ENCODE data around the gene TRAPPC12.
"Not testable (repeated sequence)": the region's sequence is repeated elsewhere in the genome, so short reads cannot be mapped to it uniquely, and the experiment has no call there.

TRAPPC12 gene

DNA sequence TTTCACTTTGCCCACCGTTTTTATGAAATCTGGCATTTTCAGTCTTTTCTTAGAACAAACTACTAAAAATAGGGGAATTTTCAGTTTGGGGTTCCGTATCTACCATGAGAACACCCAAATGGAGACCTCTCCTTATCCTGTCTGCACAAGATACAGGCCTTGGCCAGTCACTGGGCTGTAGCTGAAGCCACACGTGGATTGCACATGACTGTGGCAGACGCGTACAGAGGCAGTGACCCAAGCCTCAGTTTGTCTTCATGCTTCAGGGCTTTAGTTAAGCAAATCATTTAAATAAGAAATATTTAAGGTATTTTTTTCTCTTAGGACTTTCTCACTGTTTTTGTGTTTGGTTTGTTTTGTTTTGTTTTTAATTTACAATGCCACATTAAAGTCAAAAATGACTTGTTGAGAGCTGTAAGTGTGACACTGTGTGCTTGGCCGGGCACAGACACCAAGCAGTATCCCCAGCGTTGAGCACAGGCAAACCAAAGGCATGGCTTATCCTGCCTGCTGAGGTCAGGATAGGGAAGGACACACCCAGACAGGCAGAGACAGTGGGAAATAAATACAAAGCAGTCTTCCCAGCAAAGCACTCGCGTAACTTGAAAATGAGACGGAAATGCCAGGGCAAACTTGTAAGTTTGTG, 53.3 kb downstream of the TRAPPC12 start:
- no peak for DNase-seq (ENCODE audit: low read depth)

DNA sequence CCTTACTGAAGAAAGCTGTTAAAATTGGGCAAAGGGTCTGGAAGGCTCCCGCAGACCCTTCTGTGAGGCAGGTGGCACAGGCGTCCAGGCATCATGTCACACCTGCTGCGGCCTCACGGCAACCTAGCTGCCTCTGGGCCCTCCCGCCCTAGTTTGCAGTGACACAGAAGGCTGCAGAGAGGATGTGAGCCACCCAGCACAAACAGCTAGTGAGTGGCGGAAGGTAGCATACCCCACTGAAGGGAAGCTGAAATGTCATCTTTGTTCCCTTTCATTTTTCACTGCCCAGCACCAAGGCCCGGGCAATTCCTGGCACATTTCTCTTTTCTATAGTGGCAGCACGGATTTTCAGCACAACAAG, 53.8 kb downstream of the TRAPPC12 start:
- no peak for DNase-seq (ENCODE audit: low read depth)

DNA sequence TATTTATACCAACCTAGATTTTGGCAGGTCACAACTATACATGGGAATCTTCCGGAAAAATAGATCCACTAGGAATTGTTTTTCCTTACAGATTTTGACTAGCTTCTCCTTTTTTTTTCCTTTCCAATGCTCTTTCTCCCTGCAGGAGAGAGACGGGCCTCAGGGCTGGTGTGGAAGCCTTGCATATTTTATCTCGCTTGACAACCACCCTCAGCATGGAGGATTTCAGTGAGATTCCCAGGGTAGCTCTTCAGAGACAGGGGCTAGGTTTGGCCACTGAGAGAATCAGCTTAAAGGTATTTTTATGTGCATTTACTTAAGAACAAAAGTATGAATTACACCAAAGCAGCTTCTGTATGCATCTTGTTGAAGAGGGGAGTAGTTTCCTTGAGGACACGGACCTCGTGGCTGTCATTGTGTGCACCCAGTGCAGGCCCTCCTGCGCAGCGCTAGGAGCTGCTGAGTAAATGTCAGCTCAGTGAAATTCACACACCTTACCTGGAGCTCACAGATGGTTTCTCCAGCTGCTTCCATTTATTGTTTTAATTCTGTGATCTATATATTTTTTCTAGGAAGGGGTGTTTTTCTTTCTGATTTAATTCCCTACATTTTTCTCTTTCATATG, 54.4 kb downstream of the TRAPPC12 start:
- no peak for DNase-seq (ENCODE audit: low read depth)

DNA sequence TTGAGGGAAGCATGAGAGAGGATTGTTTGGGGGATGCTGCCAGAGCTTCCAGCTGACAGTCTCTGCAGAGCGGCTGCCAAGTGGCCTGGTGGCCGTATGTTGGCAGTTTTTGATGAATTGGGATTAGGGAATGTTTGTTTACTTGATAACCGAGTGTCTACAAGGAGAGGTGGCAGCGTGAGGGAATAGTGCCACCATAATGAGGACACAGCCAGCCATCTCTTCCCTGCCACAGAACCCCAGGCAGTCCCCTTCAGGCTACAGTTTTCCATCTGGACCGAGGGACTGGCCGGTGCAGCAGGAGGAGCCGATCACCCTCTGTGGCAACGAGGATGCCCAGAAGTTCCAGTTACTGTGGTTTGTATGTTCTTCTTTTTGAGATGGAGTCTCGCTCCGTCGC, 55.2 kb downstream of the TRAPPC12 start:
- DNase-seq (ENCODE audit: low read depth) = no peak

DNA sequence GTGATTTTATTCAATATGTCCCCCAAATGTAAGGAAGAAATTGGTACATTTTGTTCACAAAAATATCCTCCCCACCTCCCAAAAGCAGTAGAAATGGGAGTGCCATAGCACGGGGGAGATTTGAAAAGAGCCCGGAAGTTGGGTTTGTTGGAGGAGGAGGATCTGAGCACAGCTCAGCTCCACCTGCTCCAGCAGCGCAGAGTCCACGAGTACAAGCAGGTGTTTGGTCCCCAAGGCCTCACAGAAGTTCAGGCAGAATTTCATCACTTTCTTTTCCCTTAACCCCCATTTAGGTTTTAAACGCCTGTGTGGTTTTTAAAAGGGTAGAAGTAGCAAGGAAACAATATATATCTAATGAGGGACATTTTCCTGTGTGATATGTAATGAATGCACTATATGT, 56.0 kb downstream of the TRAPPC12 start:
- no peak for DNase-seq (ENCODE audit: low read depth)

DNA sequence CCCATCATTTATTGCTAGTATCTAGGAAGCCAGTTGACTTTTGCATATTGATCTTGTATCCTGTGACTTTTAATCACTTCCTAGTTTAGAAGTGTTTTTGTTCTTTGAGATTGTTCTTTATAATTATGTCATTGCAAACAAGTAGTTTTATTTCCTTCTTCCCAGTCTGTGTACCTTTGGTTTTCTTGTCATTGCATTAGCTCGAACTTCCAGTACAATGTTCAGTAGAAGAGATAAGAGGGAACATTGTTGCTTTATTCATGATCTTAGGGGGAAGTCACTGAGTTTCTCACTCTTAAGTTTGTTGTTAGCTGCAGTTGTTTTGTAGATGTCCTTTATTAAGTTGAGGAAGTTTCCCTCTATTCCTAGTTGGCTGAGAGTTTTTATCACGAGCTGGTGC, 61.0 kb downstream of the TRAPPC12 start:
- no peak for DNase-seq (ENCODE audit: low read depth)

DNA sequence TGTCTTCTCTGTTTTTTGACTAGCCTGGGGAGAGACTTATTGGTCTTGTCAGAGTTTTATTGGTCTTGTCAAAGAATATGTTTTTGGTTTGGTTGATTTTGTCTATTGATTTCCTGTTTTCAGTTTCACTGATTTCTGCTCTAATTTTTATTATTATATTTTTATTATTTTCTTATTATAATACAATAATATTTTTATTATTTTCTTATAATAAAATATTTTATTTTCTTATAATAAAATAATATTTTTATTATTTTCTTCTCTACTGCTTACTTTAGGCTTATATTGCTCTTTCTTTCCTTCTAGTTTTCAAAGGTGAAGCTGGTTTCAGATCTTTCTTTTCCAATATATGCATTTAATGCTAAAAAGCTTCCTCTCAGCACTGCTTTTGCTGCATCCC, 62.0 kb downstream of the TRAPPC12 start:
- no peak for DNase-seq (ENCODE audit: low read depth)

DNA sequence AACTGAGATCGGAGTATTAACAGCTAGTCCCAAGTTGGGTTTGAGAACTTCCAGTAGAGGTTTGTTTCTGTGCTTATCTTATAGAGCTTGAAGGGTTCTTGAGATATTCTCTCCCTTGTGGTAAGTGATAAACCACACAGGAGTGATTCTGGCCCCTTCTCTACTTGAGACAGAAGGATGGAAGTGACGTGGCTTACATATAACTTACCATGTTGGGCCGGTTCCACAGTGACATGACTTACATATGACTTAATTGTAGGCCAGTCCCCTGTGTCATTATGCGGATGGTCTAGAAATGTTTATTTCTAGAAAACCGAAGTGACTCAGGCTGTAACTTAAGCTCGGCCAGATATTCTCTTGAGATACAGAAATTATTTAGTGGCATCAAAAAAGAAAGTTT, 62.7 kb downstream of the TRAPPC12 start:
- DNase-seq (ENCODE audit: low read depth) = no peak

DNA sequence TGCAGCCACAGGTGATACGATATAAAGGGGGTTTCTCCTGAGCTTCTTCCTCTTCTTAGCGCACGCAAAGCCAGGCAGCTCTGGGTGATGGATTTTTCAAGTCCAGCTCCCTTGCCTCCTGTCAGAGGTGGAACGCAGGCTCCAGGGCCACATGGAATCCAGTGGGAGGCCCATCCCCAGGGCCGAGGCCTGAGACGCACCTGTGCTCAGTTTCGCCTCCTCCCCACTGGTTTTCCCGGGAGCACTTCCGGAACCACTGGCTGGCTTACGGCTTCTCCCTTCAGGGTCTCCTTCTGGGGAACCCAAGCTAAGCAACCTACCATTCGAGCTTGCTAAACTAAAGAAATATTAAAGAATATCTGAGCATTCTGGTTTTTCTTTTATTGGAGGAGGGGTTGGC, 63.6 kb downstream of the TRAPPC12 start:
- DNase-seq (ENCODE audit: low read depth) = no peak

DNA sequence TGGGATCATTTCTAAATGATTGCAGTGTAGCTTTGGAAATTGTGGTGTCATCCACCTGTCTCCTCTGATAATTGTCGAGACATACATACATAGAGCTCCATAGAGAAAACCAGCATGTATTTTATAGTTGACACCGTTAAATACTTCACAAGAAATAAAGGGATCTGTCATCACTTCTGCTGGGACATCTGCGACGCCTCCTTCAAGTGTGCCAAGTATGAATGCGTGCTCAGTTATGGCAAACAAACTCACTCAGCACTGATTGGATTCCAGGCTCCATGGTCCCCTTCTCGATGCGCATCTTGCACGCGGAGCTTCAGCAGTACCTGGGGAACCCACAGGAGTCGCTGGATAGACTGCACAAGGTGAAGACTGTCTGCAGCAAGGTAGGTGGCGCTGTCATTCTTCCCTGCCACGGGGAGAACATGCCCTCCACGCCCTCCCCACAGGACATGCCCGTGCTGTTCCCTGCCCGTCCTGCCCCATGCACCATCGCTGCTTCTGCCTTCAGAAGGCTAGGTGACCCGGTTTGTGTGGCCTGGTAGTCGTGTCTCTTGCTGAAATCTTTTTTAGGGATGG, 64.1 kb downstream of the TRAPPC12 start:
- DNase-seq (ENCODE audit: low read depth) = no peak

DNA sequence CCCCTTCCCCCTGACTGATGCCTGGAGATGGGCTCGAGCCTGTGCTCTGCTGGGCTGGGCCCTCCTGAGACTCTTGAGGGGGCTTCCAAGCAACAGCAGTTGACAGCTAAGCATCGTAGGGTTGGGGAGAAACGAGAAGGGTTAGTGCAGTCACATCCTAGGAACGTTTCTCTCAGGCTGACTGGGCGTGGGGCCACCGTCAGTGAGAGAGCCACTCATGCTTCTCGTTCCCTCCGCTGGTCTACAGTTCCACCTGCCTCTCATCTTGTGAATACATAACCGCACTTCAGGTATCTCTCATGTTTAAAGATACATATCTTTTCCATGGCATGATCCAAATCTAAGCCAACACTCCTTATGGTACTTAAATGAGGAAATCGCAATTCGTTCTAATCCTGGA, 66.4 kb downstream of the TRAPPC12 start:
- no peak for DNase-seq (ENCODE audit: low read depth)

DNA sequence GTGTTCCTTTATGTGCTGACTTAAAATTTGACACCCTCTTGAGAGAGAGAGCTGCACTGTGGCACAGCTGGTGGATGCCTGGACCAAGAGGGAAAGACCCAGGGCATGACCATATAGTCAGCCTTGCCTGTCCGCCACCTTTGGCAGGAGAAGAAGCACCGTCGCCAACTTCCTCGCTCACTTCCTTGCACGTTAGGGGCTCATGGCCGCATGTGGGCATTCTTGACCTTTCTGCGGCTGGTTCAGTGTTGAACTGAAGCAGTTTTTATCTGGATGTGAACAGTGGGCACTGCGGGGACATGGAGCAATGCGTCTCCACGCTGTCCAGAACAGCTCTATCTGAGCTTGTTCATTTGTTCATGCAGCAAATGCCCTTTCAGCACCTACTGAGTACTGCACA, 66.9 kb downstream of the TRAPPC12 start:
- DNase-seq (ENCODE audit: low read depth) = no peak

DNA sequence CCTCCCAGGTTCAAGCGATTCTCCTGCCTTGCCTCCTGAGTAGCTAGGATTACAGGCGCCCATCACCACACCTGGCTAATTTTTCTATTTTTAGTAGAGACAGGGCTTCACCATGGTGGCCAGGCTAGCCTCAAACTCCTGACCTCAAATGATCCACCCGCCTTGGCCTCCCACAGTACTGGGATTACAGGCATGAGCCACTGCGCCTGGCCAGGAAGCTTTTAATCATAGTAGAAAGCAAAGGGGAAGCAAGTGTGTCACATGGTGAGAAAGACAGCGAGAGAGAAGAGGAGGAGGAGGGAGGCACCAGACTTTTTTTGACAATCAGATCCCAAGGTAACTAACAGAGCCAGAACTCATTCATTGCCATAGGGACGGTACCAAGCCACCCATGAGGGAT, 67.7 kb downstream of the TRAPPC12 start:
- not testable (repeated sequence) for DNase-seq (ENCODE audit: low read depth)

DNA sequence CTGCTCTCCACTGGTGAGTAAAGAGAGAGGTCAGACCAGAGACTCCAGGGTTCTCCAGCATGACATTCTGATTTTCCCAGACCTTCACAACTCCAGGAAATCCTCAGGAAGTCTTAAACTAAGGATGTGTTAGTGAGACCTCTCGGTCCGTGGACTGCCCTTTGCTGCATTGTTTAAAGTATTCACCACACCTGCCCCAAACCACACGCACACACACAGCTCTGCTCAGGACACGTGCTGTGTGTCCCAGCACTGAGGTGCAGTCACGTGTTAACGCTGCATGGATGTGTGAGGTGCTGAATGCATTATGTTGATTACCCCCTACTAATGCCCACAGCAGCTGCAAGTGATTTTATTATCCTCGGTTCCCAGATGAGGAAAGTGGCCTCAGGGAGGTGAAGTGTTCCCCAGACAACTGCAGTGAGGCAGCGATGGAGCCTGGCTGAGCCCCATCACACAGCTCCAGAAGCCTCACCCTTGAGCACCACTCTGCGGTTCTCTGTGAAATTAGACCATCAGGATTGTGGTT, 68.4 kb downstream of the TRAPPC12 start:
- no peak for DNase-seq (ENCODE audit: low read depth)

DNA sequence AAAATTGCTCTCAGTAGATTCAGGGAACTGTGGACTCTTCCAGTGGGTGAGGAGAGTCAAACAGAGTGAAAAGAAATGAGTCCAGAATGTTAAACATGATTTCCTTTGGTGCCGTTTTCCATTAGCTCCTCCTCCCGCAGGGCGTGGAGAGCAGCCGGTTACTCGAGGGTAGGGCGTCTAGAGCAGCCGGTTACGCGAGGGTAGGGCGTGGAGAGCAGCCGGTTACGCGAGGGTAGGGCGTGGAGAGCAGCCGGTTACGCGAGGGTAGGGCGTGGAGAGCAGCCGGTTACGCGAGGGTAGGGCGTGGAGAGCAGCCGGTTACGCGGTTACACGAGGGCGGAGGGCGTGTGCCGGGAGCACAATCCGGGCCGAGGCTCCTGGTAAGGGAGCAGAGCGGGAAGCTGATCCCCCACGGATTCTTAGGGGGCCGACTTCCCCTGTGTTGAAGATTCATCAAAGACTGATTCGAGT, 69.0 kb downstream of the TRAPPC12 start:
- not testable (repeated sequence) for DNase-seq (ENCODE audit: low read depth)

DNA sequence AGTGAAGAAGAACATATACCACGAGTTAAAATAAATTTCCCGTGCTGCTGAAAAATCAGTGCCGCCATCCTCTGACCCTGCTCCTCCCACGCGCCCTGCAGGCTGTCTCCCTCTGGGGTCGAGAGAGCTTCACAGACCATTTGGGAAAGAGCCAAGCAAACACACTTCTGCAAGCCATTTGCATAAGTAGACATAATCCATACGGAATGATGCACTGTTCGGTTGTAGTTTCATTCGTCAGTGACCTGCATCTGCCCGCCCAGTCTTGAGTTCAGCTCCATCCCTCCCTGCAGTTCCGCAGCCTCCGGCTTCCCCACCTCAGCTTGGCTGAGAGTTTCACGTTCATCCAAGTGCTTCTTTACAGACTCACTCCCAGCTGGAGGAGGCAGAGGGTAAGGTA, 69.6 kb downstream of the TRAPPC12 start:
- DNase-seq (ENCODE audit: low read depth) = no peak

DNA sequence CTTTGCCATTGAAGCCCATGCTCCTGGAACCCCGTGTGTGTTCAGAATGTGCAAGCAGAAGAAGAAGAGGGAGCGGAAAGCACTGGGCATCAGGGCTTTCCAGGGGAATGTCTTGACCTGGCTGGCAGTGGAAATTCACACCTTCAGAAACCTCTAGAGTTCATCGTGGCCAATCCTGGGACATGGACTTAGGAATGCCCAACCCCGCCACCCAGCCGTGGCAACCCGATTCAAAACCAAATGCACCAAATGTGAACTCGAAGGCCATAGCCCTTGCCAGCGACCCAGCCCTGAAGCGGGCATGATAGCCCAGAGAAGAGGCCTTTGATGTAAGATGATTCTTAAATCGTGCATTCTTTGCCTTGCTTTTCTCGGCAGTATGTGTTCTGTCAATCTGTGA, 70.4 kb downstream of the TRAPPC12 start:
- no peak for DNase-seq (ENCODE audit: low read depth)

DNA sequence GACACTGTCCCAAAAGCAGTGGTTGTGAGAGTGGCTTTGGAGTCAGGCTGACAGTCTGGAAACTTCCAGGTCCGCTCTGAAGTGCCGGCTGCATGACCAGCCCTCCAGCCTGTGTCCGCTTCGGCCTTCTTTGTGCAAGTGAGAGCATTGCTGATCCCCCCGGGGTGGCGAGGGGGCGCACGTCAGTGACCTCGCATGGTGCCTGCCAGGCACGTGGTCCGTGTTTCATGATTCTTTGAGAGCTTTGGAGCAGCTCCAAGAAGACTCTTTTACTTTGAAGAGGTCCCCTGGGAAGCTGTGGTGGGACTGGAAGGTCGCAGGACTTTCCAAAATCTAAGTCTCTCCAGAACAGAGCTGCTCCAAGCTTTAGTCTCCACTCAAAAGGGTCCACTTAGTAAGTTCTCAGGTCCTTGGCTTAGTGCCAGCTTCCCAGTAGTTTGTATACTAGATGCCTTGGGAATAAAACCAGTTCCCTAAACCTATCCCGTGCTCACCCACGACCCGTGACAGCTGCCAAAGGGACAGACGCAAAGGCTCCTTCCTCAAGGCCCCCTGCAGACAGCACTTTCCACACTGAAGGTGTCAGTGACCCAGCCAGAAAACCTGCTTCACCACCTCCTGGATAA, 71.0 kb downstream of the TRAPPC12 start:
- no peak for DNase-seq (ENCODE audit: low read depth)

DNA sequence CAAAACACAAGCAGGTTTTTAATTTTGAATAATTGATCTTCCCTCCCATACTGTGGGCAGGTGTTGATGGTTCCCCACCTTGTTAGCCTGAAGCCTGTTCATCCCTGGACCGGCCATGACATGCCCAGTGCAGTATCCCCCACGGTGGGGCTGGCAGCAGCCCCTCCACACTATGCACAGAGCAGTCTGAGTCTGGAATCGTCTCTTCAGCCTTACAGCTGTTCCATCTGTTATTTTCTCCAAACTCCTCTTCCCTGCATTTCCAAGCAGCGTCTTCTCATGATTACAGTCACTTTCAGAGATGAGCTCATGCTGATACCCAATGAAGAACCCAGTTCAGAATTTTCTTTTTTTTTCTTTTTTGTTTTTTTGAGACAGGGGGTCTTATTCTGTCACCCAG, 71.7 kb downstream of the TRAPPC12 start:
- no peak for DNase-seq (ENCODE audit: low read depth)

DNA sequence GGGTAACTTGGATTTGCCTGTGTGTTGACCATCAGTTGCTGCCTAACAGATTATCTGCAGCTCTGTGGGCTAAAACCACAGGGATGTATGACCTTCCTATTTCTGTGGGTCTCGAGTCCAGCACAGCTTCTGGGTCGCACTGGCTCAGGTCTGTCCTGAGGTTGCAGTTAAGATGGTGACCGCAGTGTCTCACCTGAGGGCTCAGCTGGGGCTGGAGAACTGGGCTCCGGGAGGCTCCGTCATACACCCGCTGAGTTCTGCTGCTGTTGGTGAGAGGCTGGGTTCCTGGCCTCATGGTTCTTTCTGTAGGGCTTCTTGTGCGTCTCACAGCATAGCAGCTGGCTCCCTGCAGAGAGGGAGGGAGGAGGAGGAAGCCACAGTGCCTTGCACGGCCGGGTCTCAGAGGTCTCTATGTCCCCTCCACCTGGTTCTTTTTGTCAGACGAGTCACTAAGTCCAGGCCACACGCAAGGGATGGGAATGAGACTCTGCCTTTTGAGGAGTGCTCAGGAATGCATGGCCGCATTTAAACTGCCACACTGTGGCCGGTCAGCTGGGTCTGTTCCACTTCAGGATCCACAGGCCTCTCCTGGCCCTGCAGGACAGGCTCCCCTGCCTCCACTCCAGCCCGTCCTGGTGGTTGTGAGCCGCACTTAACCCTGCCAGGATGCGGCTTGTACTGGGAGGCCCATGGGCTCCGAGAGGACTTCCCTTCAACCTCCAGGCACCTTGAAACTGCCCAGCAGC, 72.6 kb downstream of the TRAPPC12 start:
- DNase-seq (ENCODE audit: low read depth) = no peak

DNA sequence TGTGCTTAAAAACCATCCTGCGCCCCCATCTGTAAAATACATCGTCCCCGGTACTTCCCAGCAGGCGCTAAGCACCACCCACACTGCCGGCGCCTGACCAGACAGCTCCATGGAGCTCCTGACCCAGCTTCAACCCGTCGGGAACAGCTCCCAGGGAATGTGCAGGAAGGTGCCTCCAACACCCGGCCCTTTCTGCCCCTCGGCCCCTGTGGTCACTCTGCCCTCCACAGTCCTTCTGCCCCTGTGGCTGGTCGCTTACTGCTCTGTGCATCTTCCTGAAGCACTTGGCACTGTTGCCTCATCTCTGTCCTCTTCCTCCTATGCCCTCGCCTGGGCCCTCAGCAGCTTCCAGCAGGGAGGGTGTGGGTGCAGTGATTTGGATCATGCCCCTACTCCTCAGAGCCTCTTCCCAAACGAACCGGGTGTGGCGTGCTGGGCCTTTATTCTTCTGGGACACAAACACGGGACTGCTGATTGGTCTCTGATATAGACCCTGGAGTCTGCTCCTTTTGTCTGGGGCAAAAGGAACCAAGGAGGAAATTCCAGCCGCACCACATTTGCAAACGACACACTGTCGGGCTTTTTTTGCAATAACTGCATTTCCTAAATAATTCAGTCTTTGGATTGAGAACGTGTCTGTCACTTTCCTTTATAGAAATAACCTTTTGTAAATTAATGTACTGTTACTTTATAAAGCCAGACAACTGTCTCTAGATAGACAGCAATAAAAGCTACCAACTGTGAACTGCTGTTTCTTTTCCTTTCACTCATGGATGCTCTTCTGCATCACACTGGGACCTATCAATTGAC, 73.9 kb downstream of the TRAPPC12 start:
- DNase-seq (ENCODE audit: low read depth) = no peak

DNA sequence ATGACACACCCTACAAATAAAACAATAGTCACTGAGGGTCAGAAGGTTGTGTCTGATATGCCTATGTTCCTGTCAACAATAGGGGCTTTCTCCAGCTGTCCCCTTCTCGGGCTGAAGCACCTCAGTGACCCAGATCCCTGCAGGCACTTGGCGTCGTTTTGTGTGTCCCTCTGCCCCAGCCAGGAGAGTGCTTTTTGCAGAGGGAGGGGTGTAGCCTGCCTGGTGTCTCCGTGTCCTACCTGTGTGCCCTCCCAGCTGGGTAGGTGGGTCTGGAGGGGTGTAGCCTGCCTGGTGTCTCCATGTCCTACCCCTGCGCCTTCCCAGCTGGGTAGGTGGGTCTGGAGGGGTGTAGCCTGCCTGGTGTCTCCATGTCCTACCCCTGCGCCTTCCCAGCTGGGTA, 74.5 kb downstream of the TRAPPC12 start:
- not testable (repeated sequence) for DNase-seq (ENCODE audit: low read depth)
